HG02798 (cell line): Measurements from ENCODE around the gene RBM34.
"Not testable (repeated sequence)": the region's sequence is repeated elsewhere in the genome, so short reads cannot be mapped to it uniquely, and the experiment has no call there.

Experiments
- ATAC-seq: cut with Tn5 transposase; IDR thresholded peaks from one replicate; pipeline ENCODE4 v1.9.1; 2021; ENCODE audit warnings: mild to moderate bottlenecking; ENCODE audit not compliant: unreplicated experiment, poor library complexity

RBM34 gene

GRCh38 chr1:235160957-235161684, at the start of gene RBM34:
Gene RBM34 (minus strand): TSS chr1:235161250. CDS start chr1:235161226, 24 bp downstream.
- ATAC-seq: peak; percentile 96

- no peak for ATAC-seq
Observed at GRCh38 chr1:235207209-235207565, 46.1 kb upstream of the RBM34 start.

- ATAC-seq: no peak
Observed at GRCh38 chr1:235206533-235207208, 45.6 kb upstream of the RBM34 start.

- no peak for ATAC-seq
Observed at GRCh38 chr1:235205687-235206086, 44.6 kb upstream of the RBM34 start.

- no peak for ATAC-seq
Observed at GRCh38 chr1:235203428-235203827, 42.4 kb upstream of the RBM34 start.

GRCh38 chr1:235202447-235202846, 41.4 kb upstream of the RBM34 start:
- ATAC-seq: not testable (repeated sequence)

GRCh38 chr1:235199441-235199840, 38.4 kb upstream of the RBM34 start:
- no peak for ATAC-seq

GRCh38 chr1:235190431-235190830, 29.4 kb upstream of the RBM34 start:
- ATAC-seq: no peak

- no peak for ATAC-seq
Observed at GRCh38 chr1:235187316-235187715, 26.3 kb upstream of the RBM34 start.

- ATAC-seq: no peak
Observed at GRCh38 chr1:235181561-235182245, 20.7 kb upstream of the RBM34 start.

- no peak for ATAC-seq
Observed at GRCh38 chr1:235180916-235181460, 19.9 kb upstream of the RBM34 start.

GRCh38 chr1:235176486-235176885, 15.4 kb upstream of the RBM34 start:
- ATAC-seq: no peak

GRCh38 chr1:235169986-235170385, 8.9 kb upstream of the RBM34 start:
- no peak for ATAC-seq

- ATAC-seq: no peak
Observed at GRCh38 chr1:235168375-235168774, 7.3 kb upstream of the RBM34 start.

- ATAC-seq: no peak
Observed at GRCh38 chr1:235161685-235162327, 756 bp upstream of the RBM34 start.

- peak; percentile 27 for ATAC-seq
Observed at GRCh38 chr1:235160383-235160956, 580 bp downstream of the RBM34 start.

- ATAC-seq: not testable (repeated sequence)
Observed at GRCh38 chr1:235159930-235160329, 1.1 kb downstream of the RBM34 start.

GRCh38 chr1:235159284-235159683, 1.8 kb downstream of the RBM34 start:
- ATAC-seq: not testable (repeated sequence)

- ATAC-seq: no peak
Observed at GRCh38 chr1:235158680-235159079, 2.4 kb downstream of the RBM34 start.

GRCh38 chr1:235157150-235157549, 3.9 kb downstream of the RBM34 start:
- ATAC-seq: no peak
